CD4-positive, alpha-beta T cell treated with Interleukin-17A for 4 hours (primary cell): Measurements from ENCODE around the gene FAM114A1.
A peak's percentile ranks its signal among the peaks of the same experiment; 100 is the strongest.
"Not testable (repeated sequence)": the region's sequence is repeated elsewhere in the genome, so short reads cannot be mapped to it uniquely, and the experiment has no call there.

ENCODE experiments used
- DNase-seq: peaks from one replicate; pipeline ENCODE4 v3.0.0-alpha.2; 2020; ENCODE audit warnings: mixed read lengths

The FAM114A1 gene

GRCh38 chr4:38940476-38940875 is 72.9 kb downstream of the FAM114A1 start:
- no peak for DNase-seq

- not testable (repeated sequence) for DNase-seq
Observed at GRCh38 chr4:38941906-38942305, 74.3 kb downstream of the FAM114A1 start.

GRCh38 chr4:38943343-38943742 is 75.7 kb downstream of the FAM114A1 start:
- DNase-seq: no peak

GRCh38 chr4:38944440-38944839 is 76.8 kb downstream of the FAM114A1 start:
- no peak for DNase-seq

- no peak for DNase-seq
Observed at GRCh38 chr4:38946919-38947318, 79.3 kb downstream of the FAM114A1 start.

GRCh38 chr4:38948551-38948950 is 80.9 kb downstream of the FAM114A1 start:
- DNase-seq: peak; percentile 8

GRCh38 chr4:38949411-38950051 is 81.9 kb downstream of the FAM114A1 start:
- DNase-seq: peak; percentile 49

- DNase-seq: no peak
Observed at GRCh38 chr4:38950159-38950558, 82.6 kb downstream of the FAM114A1 start.

GRCh38 chr4:38950734-38951133 is 83.1 kb downstream of the FAM114A1 start:
- DNase-seq: no peak

GRCh38 chr4:38951598-38951997 is 84.0 kb downstream of the FAM114A1 start:
- no peak for DNase-seq

- DNase-seq: no peak
Observed at GRCh38 chr4:38952017-38952416, 84.4 kb downstream of the FAM114A1 start.

GRCh38 chr4:38954727-38955126 is 87.1 kb downstream of the FAM114A1 start:
- no peak for DNase-seq

GRCh38 chr4:38955957-38956356 is 88.4 kb downstream of the FAM114A1 start:
- no peak for DNase-seq

- DNase-seq: no peak
Observed at GRCh38 chr4:38957261-38957815, 89.7 kb downstream of the FAM114A1 start.

- DNase-seq: no peak
Observed at GRCh38 chr4:38957893-38958292, 90.3 kb downstream of the FAM114A1 start.

- DNase-seq: no peak
Observed at GRCh38 chr4:38958453-38959190, 91.0 kb downstream of the FAM114A1 start.

GRCh38 chr4:38959248-38959647 is 91.6 kb downstream of the FAM114A1 start:
- DNase-seq: not testable (repeated sequence)

GRCh38 chr4:38964942-38965775 is 97.6 kb downstream of the FAM114A1 start:
- DNase-seq: no peak

GRCh38 chr4:38965866-38966265 is 98.3 kb downstream of the FAM114A1 start:
- no peak for DNase-seq

GRCh38 chr4:38967260-38968095 is 99.9 kb downstream of the FAM114A1 start:
- DNase-seq: no peak

- DNase-seq: no peak
Observed at GRCh38 chr4:38968668-38969067, 101.1 kb downstream of the FAM114A1 start.

- no peak for DNase-seq
Observed at GRCh38 chr4:38976308-38976707, 108.7 kb downstream of the FAM114A1 start.
